8988T (cell line): ENCODE results near the gene ZNF320.
"Not testable (repeated sequence)": the region's sequence is repeated elsewhere in the genome, so short reads cannot be mapped to it uniquely, and the experiment has no call there.

Source experiments
- DNase-seq: peaks from one replicate; pipeline ENCODE4 v3.0.0; 2011

Gene ZNF320

DNA sequence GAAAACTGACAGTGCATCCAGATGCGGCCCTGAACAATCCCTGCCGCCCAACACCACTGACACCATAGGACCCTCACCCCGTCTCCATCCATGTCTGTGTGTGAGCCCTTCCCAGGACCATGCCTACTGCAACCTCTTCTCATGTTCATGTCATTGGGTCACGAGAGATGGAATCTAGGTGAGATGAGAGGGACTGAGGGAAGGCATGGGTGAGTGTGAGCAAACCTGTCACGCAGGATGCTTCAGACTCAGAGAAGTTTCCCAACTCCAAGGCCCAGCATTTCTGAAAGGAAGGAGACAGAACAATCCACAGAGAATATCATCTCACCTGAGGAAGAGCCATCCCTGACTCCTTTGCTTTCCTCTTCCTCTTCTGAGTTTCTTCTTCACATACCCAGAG, 20.1 kb upstream of the ZNF320 start:
- no peak for DNase-seq

- DNase-seq = no peak
Observed at GRCh38 chr19:52910648-52911047, 13.2 kb upstream of the ZNF320 start.

- not testable (repeated sequence) for DNase-seq
Observed at GRCh38 chr19:52904052-52904780, 6.8 kb upstream of the ZNF320 start.

DNA sequence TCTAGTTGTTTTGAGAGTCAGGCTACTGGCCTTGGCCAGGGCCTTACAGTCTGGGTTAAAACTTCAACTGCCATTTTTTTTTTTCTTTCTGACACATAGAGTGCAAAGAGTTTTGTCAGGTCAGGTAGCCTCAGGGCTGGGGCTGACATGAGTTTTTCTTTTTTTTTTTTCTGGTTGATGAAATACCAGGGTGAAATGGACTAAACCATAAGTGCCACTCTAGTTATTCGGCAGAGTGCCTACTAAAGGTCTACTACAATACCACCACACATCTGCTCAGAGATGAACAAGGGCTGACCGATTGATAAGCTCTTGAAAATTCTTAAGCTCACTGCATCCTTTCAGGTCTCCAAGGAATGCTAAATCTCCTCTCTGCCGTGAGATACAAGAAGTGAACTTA, 4.4 kb upstream of the ZNF320 start:
- DNase-seq = no peak

DNA sequence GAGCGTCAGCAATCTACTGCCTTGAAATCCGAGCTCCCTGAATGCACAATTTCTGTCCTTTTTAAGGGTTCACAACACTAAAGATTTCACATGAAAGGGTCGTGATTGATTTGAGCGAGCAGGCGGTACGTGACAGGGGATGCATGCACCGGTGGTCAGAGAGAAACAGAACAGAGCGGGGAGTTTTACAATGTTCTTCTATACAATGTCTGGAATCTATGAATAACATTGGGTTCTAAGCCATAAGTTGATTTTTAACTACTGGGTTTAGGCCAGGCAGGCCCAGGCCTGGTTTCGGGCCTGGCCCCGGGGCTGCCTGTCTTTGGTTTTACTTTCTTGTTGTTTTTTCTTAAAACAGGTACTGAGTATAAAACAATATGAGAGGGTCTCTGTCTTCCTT, 1.2 kb upstream of the ZNF320 start:
- not testable (repeated sequence) for DNase-seq

GRCh38 chr19:52898101-52898500, 666 bp upstream of the ZNF320 start:
- no peak for DNase-seq

DNA sequence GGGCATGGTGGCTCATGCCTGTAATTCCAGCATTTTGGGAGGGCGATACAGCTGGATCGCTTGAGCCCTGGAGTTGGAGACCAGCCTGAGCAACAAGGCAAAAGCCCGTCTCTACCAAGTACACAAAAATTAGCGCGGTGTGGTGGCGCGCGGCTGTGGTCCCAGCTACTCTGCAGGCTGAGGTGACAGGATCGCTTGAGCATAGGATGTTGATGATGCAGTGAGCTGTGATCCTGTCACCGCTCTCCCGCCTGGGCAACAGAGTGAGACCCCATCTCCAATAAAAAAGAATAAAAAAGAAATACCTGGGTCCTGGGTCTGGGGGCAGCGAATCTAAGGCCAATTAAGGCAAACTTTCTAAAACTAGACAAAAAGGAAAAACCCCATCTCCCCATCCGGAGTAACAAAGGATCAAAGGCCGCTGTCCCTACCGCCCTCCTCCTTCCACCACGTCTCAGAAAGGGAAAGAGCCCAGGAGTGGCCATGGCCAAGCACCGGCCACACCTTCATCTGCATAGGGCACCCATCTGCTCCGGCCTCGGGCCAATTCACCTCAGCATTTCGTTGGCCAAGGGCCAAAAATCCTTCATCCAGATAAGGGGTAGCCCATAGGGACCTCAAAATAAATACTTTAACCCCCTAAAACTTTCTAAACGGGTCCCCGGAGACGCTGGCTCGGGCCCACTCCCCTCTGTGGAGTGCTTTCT, 851 bp downstream of the ZNF320 start:
- DNase-seq = peak; percentile 10

DNA sequence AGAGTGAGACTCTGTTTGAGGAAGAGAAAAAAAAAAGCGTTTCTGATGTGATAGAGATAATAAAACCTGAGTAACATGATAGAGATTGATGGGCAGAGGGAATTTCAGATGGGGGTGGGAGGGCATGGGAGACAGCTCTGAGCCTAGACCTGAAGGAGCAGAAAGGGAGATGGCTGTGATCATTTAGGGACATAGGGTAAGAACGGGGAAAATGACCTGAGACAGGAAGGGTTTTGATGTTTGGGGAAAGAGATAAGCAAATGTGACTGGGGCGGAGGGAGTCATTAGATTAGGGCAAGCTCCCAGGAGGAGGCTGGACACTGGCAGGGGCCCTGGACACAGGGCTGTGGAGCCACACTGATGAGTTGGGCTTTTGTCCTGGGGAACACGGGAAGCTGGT, 6.1 kb downstream of the ZNF320 start:
- DNase-seq = no peak

GRCh38 chr19:52889931-52890330, 7.5 kb downstream of the ZNF320 start:
- no peak for DNase-seq

- DNase-seq = no peak
Observed at GRCh38 chr19:52889076-52889475, 8.4 kb downstream of the ZNF320 start.

- DNase-seq = no peak
Observed at GRCh38 chr19:52880895-52881389, 16.5 kb downstream of the ZNF320 start.

- DNase-seq = not testable (repeated sequence)
Observed at GRCh38 chr19:52872996-52873395, 24.4 kb downstream of the ZNF320 start.

GRCh38 chr19:52871466-52871865, 26.0 kb downstream of the ZNF320 start:
- no peak for DNase-seq

DNA sequence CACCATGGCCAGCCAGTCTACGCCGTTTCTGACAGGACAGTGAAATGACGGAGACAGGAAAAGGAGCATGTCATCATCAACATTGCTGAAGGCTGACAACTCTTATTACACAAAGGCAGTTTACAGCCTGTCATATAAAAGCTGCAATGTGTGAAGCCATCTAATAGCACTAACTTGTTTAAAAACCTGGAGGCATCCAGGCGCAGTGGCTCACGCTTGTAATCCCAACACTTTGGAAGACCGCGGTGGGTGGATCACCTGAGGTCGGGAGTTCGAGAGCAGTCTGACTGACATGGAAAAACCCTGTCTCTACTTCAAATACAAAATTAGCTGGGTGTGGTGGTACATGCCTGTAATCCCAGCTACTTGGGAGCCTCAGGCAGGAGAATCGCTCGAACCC, 29.4 kb downstream of the ZNF320 start:
- DNase-seq = not testable (repeated sequence)

DNA sequence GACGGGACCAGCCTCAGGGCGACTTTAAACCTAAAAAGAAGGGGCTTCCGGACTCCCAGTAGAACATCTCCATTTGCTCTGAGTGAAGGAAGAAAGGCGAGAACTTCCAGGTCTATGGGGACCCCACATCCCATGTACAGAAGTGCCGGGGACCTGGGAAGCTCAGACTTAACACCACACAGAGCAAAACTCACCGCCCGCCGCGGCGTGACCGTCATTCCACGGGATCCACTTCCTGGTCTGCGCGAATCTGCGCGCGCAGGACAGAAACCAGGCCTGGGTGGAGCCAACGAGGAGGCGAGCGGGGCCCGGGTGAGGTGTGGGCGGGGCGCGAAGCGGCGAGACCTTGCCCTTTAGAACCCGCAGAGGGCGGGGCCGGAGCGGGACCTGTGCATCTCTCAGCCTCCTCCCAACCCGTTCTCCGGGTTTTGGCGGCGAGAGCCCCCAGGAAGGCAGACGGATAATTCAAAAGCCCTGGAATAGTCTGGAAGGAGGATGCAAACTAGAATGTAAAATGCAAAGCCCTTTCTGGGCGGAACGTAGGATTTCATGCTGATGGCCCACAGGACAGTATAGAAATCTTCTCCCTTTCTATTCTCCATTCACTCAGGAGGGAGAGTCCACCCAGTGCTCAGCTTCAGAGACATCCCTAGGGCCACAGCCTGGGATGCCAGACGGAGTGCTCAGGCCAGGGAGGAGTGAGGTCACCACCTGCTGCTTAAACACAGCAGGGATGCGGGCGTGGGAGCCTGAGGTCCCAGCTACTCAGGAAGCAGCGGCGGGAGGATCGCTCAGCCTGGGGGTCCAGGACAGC, 39.9 kb downstream of the ZNF320 start, which contains the start of gene ZNF468:
TSS of gene ZNF468 (minus strand) at position 242 of the 814 bp plus-strand sequence. CDS start 3,347 bp downstream, outside the sequence.
- DNase-seq = peak; percentile 12

DNA sequence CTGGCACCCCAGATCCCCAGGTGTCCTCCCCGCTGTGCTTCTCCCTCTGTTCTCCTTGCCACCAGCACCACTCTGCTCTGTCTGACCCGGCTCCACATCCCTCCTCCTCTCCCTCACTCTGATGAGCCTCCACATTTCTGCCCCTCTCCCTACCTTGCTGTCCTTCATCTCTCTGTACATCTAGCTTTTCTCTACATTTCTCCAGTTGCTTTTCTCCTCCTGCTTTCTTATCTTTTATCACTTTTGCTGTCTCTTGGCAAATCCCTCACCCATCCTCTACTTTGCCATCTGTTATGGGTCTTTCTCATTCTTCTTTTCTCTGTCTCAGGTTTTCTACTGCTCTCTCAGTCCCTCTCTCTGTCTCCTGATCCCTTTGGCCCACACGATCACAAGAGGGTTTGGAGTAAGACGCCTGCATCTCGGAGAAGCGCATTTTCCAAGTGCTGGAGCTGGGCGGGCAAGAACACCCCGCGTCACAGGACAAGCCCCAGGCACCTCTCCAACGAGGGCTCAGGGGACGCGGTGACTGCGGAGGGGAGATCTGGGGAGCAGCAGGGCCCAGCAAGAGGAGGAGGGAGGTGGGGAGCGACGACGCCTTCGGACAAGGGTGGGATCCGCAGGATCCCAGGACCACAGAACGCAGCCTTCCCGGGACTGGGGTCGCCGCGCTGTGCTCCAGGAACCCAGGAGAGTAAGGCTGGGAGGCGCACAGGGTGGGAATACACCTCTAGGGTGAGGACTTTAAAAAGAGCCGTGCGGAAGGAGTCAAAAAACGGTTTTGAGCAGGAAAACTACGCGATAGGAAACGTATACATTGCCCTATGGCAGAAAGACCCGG, 40.7 kb downstream of the ZNF320 start:
- not testable (repeated sequence) for DNase-seq
